Subcutaneous adipose tissue (tissue), 4 donors: ENCODE results near the gene HOXD3. TPM values are rescaled to one million over a fixed set of nuclear protein-coding genes. Genes with fewer than 3 reads are reported as not detected.

ENCODE experiments used
- CTCF ChIP-seq: fragments of 450-650 bp; IDR thresholded peaks from one replicate; pipeline ENCODE4 v1.5.1; 2016; ENCODE audit warnings: low read depth, mild to moderate bottlenecking, control low read depth, antibody characterized with exemption, moderate library complexity
- total RNA-seq, 4 donors: library from RNA; depleted of rRNA; stranded (reverse); fragments of >200 nt; gene quantifications; one replicate each; pipeline ENCODE4 v1.1.0, GENCODE V29; 2016

HOXD3 gene
- total RNA-seq, 4 donors from 2014 or later, result 1.3 to 23.0 (median 3.6) TPM

- TF ChIP-seq CTCF, result no peak
Observed at GRCh38 chr2:176178038-176178756, 21.1 kb downstream of the HOXD3 start.

GRCh38 chr2:176178757-176179295, 21.7 kb downstream of the HOXD3 start:
- no peak for TF ChIP-seq CTCF

GRCh38 chr2:176181551-176181950, 24.4 kb downstream of the HOXD3 start:
- TF ChIP-seq CTCF, result no peak

- TF ChIP-seq CTCF, result no peak
Observed at GRCh38 chr2:176182671-176183070, 25.6 kb downstream of the HOXD3 start.

- no peak for TF ChIP-seq CTCF
Observed at GRCh38 chr2:176184749-176185148, 27.6 kb downstream of the HOXD3 start.

GRCh38 chr2:176186024-176186423, 28.9 kb downstream of the HOXD3 start:
- TF ChIP-seq CTCF, result no peak

- TF ChIP-seq CTCF, result no peak
Observed at GRCh38 chr2:176187200-176187898, 30.2 kb downstream of the HOXD3 start.
